B cell (primary cell): Measurements from ENCODE around the gene SNRPB. TPM values are rescaled to one million over a fixed set of nuclear protein-coding genes. Genes with fewer than 3 reads are reported as not detected.

Experiments
- ATAC-seq: fragments of 200-7000 bp; cut with Tn5 transposase; one replicate; pipeline ENCODE4 v1.10.0; 2021; ENCODE audit warnings: low read depth, mild to moderate bottlenecking, moderate number of reproducible peaks, moderate library complexity
- CTCF ChIA-PET: fragments of 350-600 bp; sonication (Branson Sonifier 250); formaldehyde crosslinking; loops from one replicate; lab custom pipeline; 2021; ENCODE audit warnings: antibody characterized with exemption, inconsistent platforms; lab: Charles Lee
- POLR2A ChIA-PET: fragments of 350-600 bp; sonication (Branson Sonifier 250); formaldehyde crosslinking; loops from one replicate; lab custom pipeline; 2021; ENCODE audit warnings: antibody characterized with exemption; lab: Charles Lee
- DNase-seq: peaks from one replicate; pipeline ENCODE4 v3.0.0; 2013
- H2AFZ ChIP-seq: 2 replicates; pipeline ENCODE4 v1.6.1; 2012; ENCODE audit warnings: mild to moderate bottlenecking, low read depth, low read length; ENCODE audit not compliant: insufficient read depth, poor library complexity, severe bottlenecking
- H3K27ac ChIP-seq, 2 donors: 1 replicate in 1 of 2; 2 replicates in 1 of 2; pipeline ENCODE4 v1.5.1; 2012 to 2013; ENCODE audit warnings: low read length in 2 of 2, mild to moderate bottlenecking in 2 of 2, moderate library complexity in 1 of 2
- H3K27me3 ChIP-seq, 4 experiments: fragments of 200-600 bp in 1 of 4; sonication (generic) in 1 of 4; replicated peaks in 1 of 4; 1 replicate in 2 of 4; 2 replicates in 2 of 4; pipeline versions ENCODE4 v1.6.1 to v1.7.0; 2013 to 2016; ENCODE audit warnings: low read length in 3 of 4, mild to moderate bottlenecking in 2 of 4, mixed read lengths in 1 of 4, moderate library complexity in 1 of 4; ENCODE audit not compliant: insufficient read depth in 4 of 4, control insufficient read depth in 3 of 4; ENCODE audit errors: control extremely low read depth in 1 of 4
- H3K36me3 ChIP-seq, 2 experiments: replicated peaks in 1 of 2; 1 replicate in 1 of 2; 2 replicates in 1 of 2; pipeline versions ENCODE4 v1.6.1 to v1.7.1; 2013; ENCODE audit warnings: low read length in 1 of 2; ENCODE audit not compliant: insufficient read depth in 2 of 2, control insufficient read depth in 1 of 2; ENCODE audit errors: control extremely low read depth in 1 of 2, extremely low read depth in 1 of 2
- H3K4me1 ChIP-seq, 2 donors: fragments of 200-600 bp in 1 of 2; sonication (generic) in 1 of 2; 1 replicate in 1 of 2; 2 replicates in 1 of 2; pipeline versions ENCODE4 v1.5.1 to v1.6.1; 2013 to 2017; ENCODE audit warnings: low read length in 2 of 2; ENCODE audit not compliant: control insufficient read depth in 2 of 2, insufficient read depth in 2 of 2
- H3K4me2 ChIP-seq: replicated peaks from 2 replicates; pipeline ENCODE3; 2012; ENCODE audit warnings: mild to moderate bottlenecking, low read depth, low read length; ENCODE audit not compliant: poor library complexity, severe bottlenecking
- H3K4me3 ChIP-seq, 5 experiments: fragments of 200-600 bp in 1 of 5; sonication (generic) in 1 of 5; 1 replicate in 3 of 5; 2 replicates in 2 of 5; pipeline versions ENCODE4 v1.5.1 to v1.7.0; 2011 to 2016; ENCODE audit warnings: low read length in 4 of 5, mild to moderate bottlenecking in 4 of 5, low read depth in 2 of 5, control low read depth in 1 of 5, moderate library complexity in 1 of 5; ENCODE audit not compliant: insufficient read depth in 1 of 5; ENCODE audit errors: control extremely low read depth in 1 of 5, extremely low read depth in 1 of 5
- H3K79me2 ChIP-seq: fragments of 200-600 bp; sonication (generic); one replicate; pipeline ENCODE4 v1.6.0; 2016; ENCODE audit warnings: low read length; ENCODE audit not compliant: control insufficient read depth, insufficient read depth
- H3K9ac ChIP-seq: fragments of 200-600 bp; sonication (generic); 2 replicates; pipeline ENCODE4 v1.6.1; 2017; ENCODE audit warnings: mild to moderate bottlenecking, low read length, moderate library complexity
- H3K9me3 ChIP-seq, 3 donors: one replicate each; pipeline versions ENCODE4 v1.6.1 to v1.7.1; 2013; ENCODE audit warnings: low read length in 2 of 3; ENCODE audit not compliant: control insufficient read depth in 2 of 3, insufficient read depth in 1 of 3; ENCODE audit errors: control extremely low read depth in 1 of 3
- H4K20me1 ChIP-seq: 2 replicates; pipeline ENCODE4 v1.6.0; 2012; ENCODE audit warnings: mild to moderate bottlenecking, low read length; ENCODE audit not compliant: insufficient read depth, control insufficient read depth, poor library complexity, severe bottlenecking
- H3K27ac Mint-ChIP-seq: one replicate; pipeline ENCODE4 v1.8.0; 2021; ENCODE audit warnings: mixed read lengths
- H3K27me3 Mint-ChIP-seq: one replicate; pipeline ENCODE4 v1.8.0; 2021; ENCODE audit warnings: mixed read lengths
- H3K4me1 Mint-ChIP-seq: one replicate; pipeline ENCODE4 v1.8.0; 2021; ENCODE audit warnings: mixed read lengths
- H3K4me3 Mint-ChIP-seq: one replicate; pipeline ENCODE4 v1.8.0; 2021; ENCODE audit warnings: mixed read lengths
- H3K9me3 Mint-ChIP-seq: one replicate; pipeline ENCODE4 v1.8.0; 2022; ENCODE audit warnings: mixed read lengths; ENCODE audit not compliant: insufficient read depth
- CTCF ChIP-seq: fragments of 200-600 bp; IDR thresholded peaks from one replicate; pipeline ENCODE4 v1.8.0; 2022; ENCODE audit warnings: antibody characterized with exemption, mild to moderate bottlenecking
- EZH2 ChIP-seq: IDR thresholded peaks from 2 replicates; pipeline ENCODE4 v1.6.1; 2012; ENCODE audit warnings: borderline replicate concordance, low read depth, mild to moderate bottlenecking, moderate library complexity, low read length; ENCODE audit not compliant: insufficient read depth, poor library complexity, severe bottlenecking
- WGBS: methylation state at CpG from one replicate; pipeline ENCODE4 v1.1.5; 2013; ENCODE audit warnings: missing lambda C conversion rate; ENCODE audit not compliant: insufficient coverage; 5-methylcytosine and 5-hydroxymethylcytosine counted together
- intact Hi-C: fragments of 100-400 bp; cut with micrococcal nuclease; formaldehyde crosslinking; loops from one replicate; pipeline ENCODE4 v1.10.0; 2022
- polyA plus RNA-seq: library from polyadenylated mRNA; depleted of rRNA; stranded (reverse); fragments of >200 nt; gene quantifications from 2 replicates; pipeline ENCODE4 v1.2.3, GENCODE V29; 2012
- total RNA-seq, 2 donors: library from RNA; stranded (reverse); fragments of 120-200 nt in 1 of 2; gene quantifications; 1 replicate in 1 of 2; 2 replicates in 1 of 2; pipeline versions ENCODE4 v1.2.3 to v1.2.4, GENCODE V29; 2013 to 2022

The SNRPB gene
- total and polyA plus RNA-seq, 2 donors (not counting 1 experiment from before 2014, with no cell fraction given) = 123 to 151 TPM

- no peak overlapping the region for H3K4me3 ChIP-seq
- no CpG with 5 or more reads among the region's 1 CpG for WGBS
- ATAC-seq = no peak
- H3K4me1 ChIP-seq = no peaks in the 10 kb centered on the region
- TF ChIP-seq EZH2 = no peak
- TF ChIP-seq CTCF = no peak
- no peak overlapping the region for H2AFZ ChIP-seq
- no peaks in the 10 kb centered on the region for H4K20me1 ChIP-seq
- H3K4me1 Mint-ChIP-seq = no peaks in the 10 kb centered on the region
- H3K4me3 Mint-ChIP-seq = no peak overlapping the region
- H3K27ac Mint-ChIP-seq = no peak overlapping the region
- H3K27me3 Mint-ChIP-seq = no peaks in the 10 kb centered on the region
- intact Hi-C loops = no loop called here
- no peaks in the 10 kb centered on the region for H3K27me3 ChIP-seq
- no peak overlapping the region for H3K4me2 ChIP-seq
- no peak overlapping the region for H3K9ac ChIP-seq
- CTCF ChIA-PET = interaction anchor here (0.7 kb wide), 1 partner anchor 647 kb away, joined by 4 read pairs; no protein-coding TSS in a partner anchor
- DNase-seq = no peak
- H3K79me2 ChIP-seq = no peaks in the 10 kb centered on the region
- H3K36me3 ChIP-seq = no peaks in the 10 kb centered on the region
- H3K27ac ChIP-seq = no peak overlapping the region
- H3K9me3 ChIP-seq = peaks cover 0 to 7% (median 6%) of the 10 kb centered on the region in 3 donors
- POLR2A ChIA-PET = no interaction called here
- peaks cover 2% of the 10 kb centered on the region for H3K9me3 Mint-ChIP-seq
Measured at GRCh38 chr20:2449386-2449785, 21.2 kb downstream of the SNRPB start.

GRCh38 chr20:2446845-2447244, 23.7 kb downstream of the SNRPB start:
- Mint-ChIP-seq H3K9me3 (peaks cover 2% of the 10 kb centered on the region), H3K27ac (no peak overlapping the region), H3K4me3 (no peak overlapping the region), H3K27me3 (peaks cover 4% of the 10 kb centered on the region), H3K4me1 (no peaks in the 10 kb centered on the region)
- no peak for TF ChIP-seq EZH2
- TF ChIP-seq CTCF = no peak
- Histone ChIP-seq H3K9me3 (peaks cover 0 to 7% (median 6%) of the 10 kb centered on the region in 3 donors), H2AFZ (no peak overlapping the region), H3K4me1 (no peaks in the 10 kb centered on the region), H3K36me3 (no peaks in the 10 kb centered on the region), H3K79me2 (no peaks in the 10 kb centered on the region), H3K9ac (no peak overlapping the region), H3K27ac (no peak overlapping the region), H3K27me3 (no peaks in the 10 kb centered on the region), H4K20me1 (no peaks in the 10 kb centered on the region), H3K4me2 (no peak overlapping the region), H3K4me3 (no peak overlapping the region)
- 50% methylated on average over 2 of the region's 4 CpGs for WGBS
- ChIA-PET POLR2A (no interaction called here), CTCF (interaction anchor here (1.1 to 1.6 kb wide), 3 partner anchors 9 to 239 kb away, joined by 3 to 11 read pairs (median 4); no protein-coding TSS in a partner anchor)
- intact Hi-C loops = no loop called here
- ATAC-seq (no peak), DNase-seq (no peak)
